Brain pericyte (primary cell): Measurements from ENCODE around the gene HACE1.

Experiments
- DNase-seq: peaks from one replicate; pipeline ENCODE4 v3.0.0-alpha.2; 2012; ENCODE audit warnings: low read depth, low spot score

Gene HACE1

GRCh38 chr6:104688283-104688969 is 171.3 kb downstream of the HACE1 start:
- DNase-seq = no peak

- no peak for DNase-seq
These were observed 173.1 kb downstream of the HACE1 start for GRCh38 chr6:104686550-104687175.

GRCh38 chr6:104685871-104686549 is 173.7 kb downstream of the HACE1 start:
- no peak for DNase-seq

- no peak for DNase-seq
These were observed 174.8 kb downstream of the HACE1 start for GRCh38 chr6:104684911-104685415.

- DNase-seq = no peak
These were observed 175.9 kb downstream of the HACE1 start for GRCh38 chr6:104683809-104684208.

- no peak for DNase-seq
These were observed 176.7 kb downstream of the HACE1 start for GRCh38 chr6:104682722-104683643.

- no peak for DNase-seq
These were observed 179.2 kb downstream of the HACE1 start for GRCh38 chr6:104680539-104680938.

GRCh38 chr6:104679971-104680370 is 179.7 kb downstream of the HACE1 start:
- DNase-seq = no peak
